ENCODE data around the gene CLCN1. TPM values are rescaled to one million over a fixed set of nuclear protein-coding genes. Genes with fewer than 3 reads are reported as not detected.
A peak's percentile ranks its signal among the peaks of the same experiment; 100 is the strongest.

The CLCN1 gene
- total and polyA plus RNA-seq, 5 experiments from 2014 or later, result not detected

GRCh38 chr7:143345428-143345900, 29.6 kb downstream of the CLCN1 start:
- POLR2A ChIA-PET, result interaction anchor here (0.7 to 2.3 kb wide), 5 partner anchors 10 to 62 kb away, joined by 3 to 9 read pairs (median 4); no protein-coding TSS in a partner anchor
- Mint-ChIP-seq H3K9me3 (no peaks in the 10 kb centered on the region), H3K27me3 (peaks cover 0 to 6% (median 4%) of the 10 kb centered on the region in 5 donors), H3K4me3 (peak overlapping the region; percentile 69 to 88 (median 78)), H3K36me3 (no peaks in the 10 kb centered on the region), H3K27ac (peak overlapping the region in 8 of 10 donors; percentile 18 to 82 (median 60)), H3K4me1 (peaks cover 8 to 11% (median 10%) of the 10 kb centered on the region in 4 donors)
- DNase-seq (peak; percentile 45 to 80 (median 58)), ATAC-seq (peak; percentile 100)

DNA sequence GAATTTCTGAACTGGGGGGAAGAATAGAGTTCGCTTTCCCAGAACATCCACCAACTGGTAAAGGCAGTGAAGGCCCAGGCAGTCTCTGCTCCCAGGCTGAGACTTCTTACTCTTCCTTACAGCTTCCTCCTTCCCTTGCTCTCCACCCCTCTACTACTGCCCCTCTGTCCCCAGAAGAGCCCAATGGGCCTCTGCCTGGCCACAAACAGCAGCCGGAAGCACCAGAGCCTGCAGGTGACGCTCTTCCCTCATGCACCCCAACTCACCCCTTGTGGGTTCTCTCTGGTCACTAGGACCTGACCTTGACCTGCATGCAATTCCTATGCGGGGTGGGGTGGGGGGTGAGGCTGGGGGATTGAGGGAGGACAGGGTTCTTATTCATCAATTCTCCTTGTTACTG, 30.1 kb downstream of the CLCN1 start:
- ATAC-seq (no peak), DNase-seq (no peak)
- Mint-ChIP-seq H3K27me3 (peaks cover 0 to 6% (median 3%) of the 10 kb centered on the region in 5 donors), H3K4me3 (peak overlapping the region in 5 of 10 donors; percentile 69 to 87 (median 77)), H3K27ac (no peak overlapping the region), H3K4me1 (peaks cover 8 to 11% (median 10%) of the 10 kb centered on the region in 4 donors), H3K9me3 (no peaks in the 10 kb centered on the region), H3K36me3 (no peaks in the 10 kb centered on the region)
- POLR2A ChIA-PET, result interaction anchor here (1.2 to 2.3 kb wide), 3 partner anchors 10 to 34 kb away, joined by 4 to 9 read pairs (median 7); no protein-coding TSS in a partner anchor

- Mint-ChIP-seq H3K4me1 (peaks cover 8 to 11% (median 10%) of the 10 kb centered on the region in 4 donors), H3K27ac (no peak overlapping the region), H3K27me3 (peaks cover 0 to 5% (median 0%) of the 10 kb centered on the region in 5 donors), H3K9me3 (no peaks in the 10 kb centered on the region), H3K4me3 (no peak overlapping the region), H3K36me3 (no peaks in the 10 kb centered on the region)
- ATAC-seq (no peak), DNase-seq (no peak)
- POLR2A ChIA-PET, result interaction anchor here (0.5 to 1.4 kb wide), 3 partner anchors 12 to 534 kb away, joined by 3 to 7 read pairs (median 4); no protein-coding TSS in a partner anchor
These were observed 32.0 kb downstream of the CLCN1 start for GRCh38 chr7:143347950-143348349.

DNA sequence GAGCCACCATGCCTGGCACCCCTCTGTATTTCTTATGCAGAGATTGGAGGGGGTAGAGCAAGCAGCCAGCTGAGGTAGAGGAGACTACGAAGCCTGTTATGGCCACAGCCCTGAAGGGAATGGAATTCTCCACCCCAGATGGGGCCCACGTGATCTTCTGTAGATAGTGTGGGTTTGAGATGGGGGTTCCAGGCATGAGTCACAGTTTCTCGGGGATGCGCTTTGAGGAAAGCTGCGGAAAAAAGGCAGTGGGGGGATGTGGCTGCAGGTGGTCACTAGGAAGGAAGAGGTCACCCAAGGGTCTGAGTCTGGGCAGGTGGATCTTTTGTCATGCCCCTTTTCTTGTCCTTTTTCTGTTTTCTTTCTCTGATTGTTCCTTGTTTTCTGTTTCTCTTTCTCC, 35.1 kb downstream of the CLCN1 start:
- POLR2A ChIA-PET, result interaction anchor here (0.5 to 1.1 kb wide), 2 partner anchors 9 to 29 kb away, joined by 3 to 5 read pairs; no protein-coding TSS in a partner anchor
- DNase-seq, result no peak
- peaks cover 0 to 8% (median 1%) of the 10 kb centered on the region in 4 donors for H3K4me1 Mint-ChIP-seq
- H3K27me3 Mint-ChIP-seq, result peaks cover 0 to 3% (median 0%) of the 10 kb centered on the region in 5 donors
- H3K36me3 Mint-ChIP-seq, result no peaks in the 10 kb centered on the region
- no peaks in the 10 kb centered on the region for H3K9me3 Mint-ChIP-seq
- no peak overlapping the region for H3K27ac Mint-ChIP-seq
- no peak for ATAC-seq
- H3K4me3 Mint-ChIP-seq, result no peak overlapping the region

- Mint-ChIP-seq H3K27ac (no peak overlapping the region), H3K36me3 (no peaks in the 10 kb centered on the region), H3K9me3 (no peaks in the 10 kb centered on the region), H3K4me3 (no peak overlapping the region), H3K27me3 (peaks cover 0 to 3% (median 0%) of the 10 kb centered on the region in 5 donors), H3K4me1 (peaks cover 0 to 8% (median 1%) of the 10 kb centered on the region in 4 donors)
- no peak for ATAC-seq
- DNase-seq, result no peak
- POLR2A ChIA-PET, result interaction anchor here (0.5 kb wide), 1 partner anchor 29 kb away, joined by 5 read pairs; no protein-coding TSS in a partner anchor
These were observed 35.7 kb downstream of the CLCN1 start for GRCh38 chr7:143351574-143351973.

GRCh38 chr7:143352531-143353002, 36.7 kb downstream of the CLCN1 start:
- no peaks in the 10 kb centered on the region for H3K36me3 Mint-ChIP-seq
- no peaks in the 10 kb centered on the region for H3K9me3 Mint-ChIP-seq
- H3K4me3 Mint-ChIP-seq, result no peak overlapping the region
- DNase-seq (no peak), ATAC-seq (no peak)
- no peaks in the 10 kb centered on the region for H3K27me3 Mint-ChIP-seq
- H3K4me1 Mint-ChIP-seq, result peaks cover 0 to 8% (median 1%) of the 10 kb centered on the region in 4 donors
- POLR2A ChIA-PET, result no interaction called here
- H3K27ac Mint-ChIP-seq, result no peak overlapping the region

DNA sequence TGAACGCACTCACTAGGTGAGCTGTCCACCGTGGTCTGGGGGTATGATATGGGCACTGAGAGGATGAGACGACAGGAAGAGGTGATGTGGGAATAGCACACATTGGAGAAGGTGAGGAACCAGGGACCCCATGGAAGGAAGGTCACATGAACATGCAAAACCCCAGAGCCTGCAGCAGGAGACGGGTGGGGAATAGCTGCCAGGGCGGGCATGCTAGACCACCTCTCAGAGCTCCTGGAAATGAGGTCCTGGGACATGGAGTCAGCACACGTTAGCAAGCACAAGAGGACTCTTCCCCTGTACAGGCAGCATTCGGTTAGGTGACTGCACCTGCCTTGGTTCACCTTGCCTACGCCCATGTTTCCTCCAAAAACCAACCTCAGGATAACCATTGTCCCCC, 38.5 kb downstream of the CLCN1 start:
- ATAC-seq, result no peak
- no peak overlapping the region for H3K4me3 Mint-ChIP-seq
- POLR2A ChIA-PET, result interaction anchor here (0.8 kb wide), 1 partner anchor 58 kb away, joined by 3 read pairs; no protein-coding TSS in a partner anchor
- no peaks in the 10 kb centered on the region for H3K9me3 Mint-ChIP-seq
- H3K4me1 Mint-ChIP-seq, result peaks cover 0 to 8% (median 3%) of the 10 kb centered on the region in 4 donors
- no peaks in the 10 kb centered on the region for H3K27me3 Mint-ChIP-seq
- H3K36me3 Mint-ChIP-seq, result no peaks in the 10 kb centered on the region
- no peak for DNase-seq
- H3K27ac Mint-ChIP-seq, result peak overlapping the region in 1 of 10 donors; percentile 8

DNA sequence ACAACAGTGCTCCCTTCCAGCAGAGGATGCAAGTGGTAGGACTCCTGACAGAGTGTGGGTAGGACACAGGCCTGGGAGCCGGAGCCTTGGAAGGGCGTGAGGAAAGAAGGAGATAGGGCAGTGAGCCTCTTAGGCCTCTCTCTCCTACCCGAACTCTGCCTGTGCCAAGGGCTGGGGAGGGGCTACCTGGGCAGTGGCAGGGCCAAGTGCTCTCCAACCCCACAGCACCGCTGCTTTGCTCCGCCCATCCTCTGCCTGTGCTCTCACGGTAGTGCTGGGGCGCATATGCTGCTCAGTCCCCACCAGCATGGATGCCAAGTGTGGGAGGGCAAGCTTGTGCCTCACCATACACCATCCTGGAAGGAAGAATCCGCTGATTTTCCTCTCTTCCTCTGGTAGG, 39.1 kb downstream of the CLCN1 start:
- Mint-ChIP-seq H3K36me3 (no peaks in the 10 kb centered on the region), H3K4me1 (peaks cover 0 to 8% (median 2%) of the 10 kb centered on the region in 4 donors), H3K27ac (no peak overlapping the region), H3K9me3 (no peaks in the 10 kb centered on the region), H3K4me3 (peak overlapping the region in 1 of 10 donors; percentile 6), H3K27me3 (no peaks in the 10 kb centered on the region)
- ATAC-seq (no peak), DNase-seq (no peak)
- POLR2A ChIA-PET, result interaction anchor here (0.9 to 1.3 kb wide), 2 partner anchors 10 to 35 kb away, joined by 3 to 4 read pairs; no protein-coding TSS in a partner anchor

GRCh38 chr7:143355450-143356385, 39.8 kb downstream of the CLCN1 start:
- no peaks in the 10 kb centered on the region for H3K9me3 Mint-ChIP-seq
- H3K4me3 Mint-ChIP-seq, result no peak overlapping the region
- DNase-seq (no peak), ATAC-seq (no peak)
- H3K27ac Mint-ChIP-seq, result no peak overlapping the region
- POLR2A ChIA-PET, result interaction anchor here (0.9 to 1.3 kb wide), 2 partner anchors 10 to 34 kb away, joined by 3 to 4 read pairs; no protein-coding TSS in a partner anchor
- peaks cover 0 to 14% (median 5%) of the 10 kb centered on the region in 4 donors for H3K4me1 Mint-ChIP-seq
- peaks cover 0 to 5% (median 0%) of the 10 kb centered on the region in 5 donors for H3K27me3 Mint-ChIP-seq
- no peaks in the 10 kb centered on the region for H3K36me3 Mint-ChIP-seq

GRCh38 chr7:143356414-143357050, 40.6 kb downstream of the CLCN1 start:
- Mint-ChIP-seq H3K4me1 (peaks cover 2 to 19% (median 5%) of the 10 kb centered on the region in 4 donors), H3K27me3 (peaks cover 0 to 6% (median 0%) of the 10 kb centered on the region in 5 donors), H3K9me3 (no peaks in the 10 kb centered on the region), H3K36me3 (no peaks in the 10 kb centered on the region), H3K4me3 (no peak overlapping the region), H3K27ac (no peak overlapping the region)
- ATAC-seq (no peak), DNase-seq (no peak)
- POLR2A ChIA-PET, result interaction anchor here (1.3 kb wide), 1 partner anchor 11 kb away, joined by 4 read pairs; no protein-coding TSS in a partner anchor

GRCh38 chr7:143358626-143359025, 42.7 kb downstream of the CLCN1 start:
- no peak overlapping the region for H3K4me3 Mint-ChIP-seq
- peak overlapping the region in 1 of 10 donors; percentile 3 for H3K27ac Mint-ChIP-seq
- POLR2A ChIA-PET, result no interaction called here
- H3K4me1 Mint-ChIP-seq, result peaks cover 9 to 22% (median 11%) of the 10 kb centered on the region in 4 donors
- no peak for ATAC-seq
- no peaks in the 10 kb centered on the region for H3K9me3 Mint-ChIP-seq
- DNase-seq, result no peak
- H3K27me3 Mint-ChIP-seq, result peaks cover 5 to 13% (median 5%) of the 10 kb centered on the region in 5 donors
- H3K36me3 Mint-ChIP-seq, result no peaks in the 10 kb centered on the region
